GM19452 (cell line): ENCODE measurements around the gene POU5F1.
A peak's percentile ranks its signal among the peaks of the same experiment; 100 is the strongest.
"Not testable (repeated sequence)": the region's sequence is repeated elsewhere in the genome, so short reads cannot be mapped to it uniquely, and the experiment has no call there.

Experiments used
- ATAC-seq: cut with Tn5 transposase; IDR thresholded peaks from one replicate; pipeline ENCODE4 v1.9.1; 2021; ENCODE audit not compliant: unreplicated experiment

The POU5F1 gene

GRCh38 chr6:31169123-31169857 lies 1.2 kb downstream of the POU5F1 start:
- ATAC-seq, result no peak

GRCh38 chr6:31168606-31169005 lies 1.9 kb downstream of the POU5F1 start:
- ATAC-seq, result no peak

DNA sequence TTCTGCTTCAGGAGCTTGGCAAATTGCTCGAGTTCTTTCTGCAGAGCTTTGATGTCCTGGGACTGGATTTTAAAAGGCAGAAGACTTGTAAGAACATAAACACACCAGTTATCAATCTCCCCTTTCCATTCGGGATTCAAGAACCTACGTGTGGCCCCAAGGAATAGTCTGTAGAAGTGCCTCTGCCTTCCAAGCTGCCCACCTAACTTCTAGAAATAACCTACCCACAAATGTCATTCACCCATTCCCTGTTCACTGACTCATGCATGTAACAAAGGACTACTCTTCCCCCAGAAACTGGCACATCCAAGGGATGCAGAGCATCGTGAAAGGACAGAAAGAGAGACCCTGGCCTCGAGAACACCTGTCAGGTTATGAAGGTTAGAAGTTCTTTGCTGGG lies 4.5 kb downstream of the POU5F1 start:
- ATAC-seq, result no peak

GRCh38 chr6:31165064-31165832 lies 5.2 kb downstream of the POU5F1 start:
- ATAC-seq, result peak; percentile 80

- ATAC-seq, result not testable (repeated sequence)
Observed at GRCh38 chr6:31164475-31165063, 5.9 kb downstream of the POU5F1 start.

- no peak for ATAC-seq
Observed at GRCh38 chr6:31163922-31164321, 6.6 kb downstream of the POU5F1 start.

DNA sequence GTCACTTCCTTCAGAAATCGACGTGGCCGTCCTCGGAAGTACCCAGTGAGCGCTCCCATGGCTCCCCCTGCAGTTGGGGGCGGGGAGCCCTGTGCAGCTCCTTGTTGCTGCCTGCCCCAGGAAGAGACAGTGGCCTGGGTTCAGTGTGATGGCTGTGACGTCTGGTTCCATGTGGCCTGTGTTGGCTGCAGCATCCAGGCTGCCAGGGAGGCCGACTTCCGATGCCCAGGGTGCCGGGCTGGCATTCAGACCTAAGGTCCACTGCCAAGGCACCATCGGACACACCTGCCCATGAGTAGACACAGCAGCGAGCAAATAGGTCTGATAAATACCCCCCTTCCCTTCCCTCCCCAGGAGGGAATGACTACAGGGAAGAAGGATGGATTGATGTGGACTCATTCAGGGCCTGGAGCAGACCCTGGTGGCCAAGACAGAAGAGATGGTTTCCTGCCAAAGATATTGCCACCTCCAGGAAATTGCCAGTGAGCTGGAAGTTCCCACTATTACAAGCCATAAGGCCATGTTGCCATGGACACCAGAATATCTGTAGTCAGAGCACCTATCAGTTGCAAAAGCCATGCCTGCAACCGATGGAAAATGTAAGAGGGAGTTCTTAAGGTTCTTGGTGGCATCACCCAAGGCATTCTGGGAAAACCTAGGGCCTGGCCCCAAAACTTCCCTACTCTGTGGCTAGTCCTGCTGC lies 7.9 kb downstream of the POU5F1 start:
- no peak for ATAC-seq

GRCh38 chr6:31161216-31162126 lies 9.0 kb downstream of the POU5F1 start:
- ATAC-seq, result no peak

- no peak for ATAC-seq
Observed at GRCh38 chr6:31158863-31159855, 11.3 kb downstream of the POU5F1 start.

GRCh38 chr6:31158140-31158862 lies 12.2 kb downstream of the POU5F1 start, which contains the start of gene TCF19:
TCF19 (plus strand) TSS chr6:31158589; CDS start chr6:31159470, 881 bp downstream.
- peak; percentile 81 for ATAC-seq

- no peak for ATAC-seq
Observed at GRCh38 chr6:31157513-31158139, 12.9 kb downstream of the POU5F1 start, which contains the start of gene CCHCR1. CCHCR1 (minus strand) TSS chr6:31157802; CDS start chr6:31157600, 202 bp downstream.

DNA sequence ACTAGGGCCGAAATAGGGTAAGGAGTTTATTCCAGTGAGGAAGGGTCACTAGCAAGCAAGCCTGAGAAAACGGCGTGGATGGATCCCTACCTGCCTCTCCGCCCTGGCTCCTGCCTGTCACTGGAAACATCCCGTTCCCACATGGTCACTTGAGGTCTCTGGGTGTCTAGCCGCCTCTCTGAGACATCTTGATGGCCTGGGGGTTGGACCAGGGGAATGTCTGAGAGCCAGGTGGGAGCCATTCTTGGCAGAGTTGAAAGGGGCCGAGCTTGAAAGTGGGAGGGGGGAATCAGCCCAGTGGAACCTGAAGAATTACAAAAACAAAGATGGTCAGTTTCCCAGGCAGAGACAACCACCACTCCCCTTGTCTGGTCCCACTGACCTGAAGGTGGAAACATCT lies 13.8 kb downstream of the POU5F1 start:
- ATAC-seq, result no peak

DNA sequence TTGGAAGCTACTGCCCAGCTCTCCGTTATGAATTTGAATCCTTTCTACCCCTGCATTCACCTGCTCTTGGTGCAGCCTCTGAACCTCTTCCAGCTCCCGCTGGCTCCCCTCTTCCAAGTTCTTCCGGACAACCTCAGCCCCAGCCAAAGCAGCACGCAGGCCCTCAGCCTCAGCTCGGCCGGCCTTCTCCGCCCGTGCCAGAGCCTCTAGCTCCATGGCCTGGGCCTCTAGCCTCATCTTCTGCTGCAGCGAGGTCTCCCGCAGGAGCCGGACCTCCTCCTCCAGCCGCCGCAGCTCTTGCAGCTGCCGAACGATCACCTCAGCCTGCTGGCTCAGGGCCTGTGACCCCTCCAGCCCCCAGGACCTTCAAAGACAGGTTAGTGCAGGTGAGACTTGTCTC lies 16.0 kb downstream of the POU5F1 start:
- no peak for ATAC-seq

GRCh38 chr6:31152781-31153180 lies 17.7 kb downstream of the POU5F1 start:
- no peak for ATAC-seq

DNA sequence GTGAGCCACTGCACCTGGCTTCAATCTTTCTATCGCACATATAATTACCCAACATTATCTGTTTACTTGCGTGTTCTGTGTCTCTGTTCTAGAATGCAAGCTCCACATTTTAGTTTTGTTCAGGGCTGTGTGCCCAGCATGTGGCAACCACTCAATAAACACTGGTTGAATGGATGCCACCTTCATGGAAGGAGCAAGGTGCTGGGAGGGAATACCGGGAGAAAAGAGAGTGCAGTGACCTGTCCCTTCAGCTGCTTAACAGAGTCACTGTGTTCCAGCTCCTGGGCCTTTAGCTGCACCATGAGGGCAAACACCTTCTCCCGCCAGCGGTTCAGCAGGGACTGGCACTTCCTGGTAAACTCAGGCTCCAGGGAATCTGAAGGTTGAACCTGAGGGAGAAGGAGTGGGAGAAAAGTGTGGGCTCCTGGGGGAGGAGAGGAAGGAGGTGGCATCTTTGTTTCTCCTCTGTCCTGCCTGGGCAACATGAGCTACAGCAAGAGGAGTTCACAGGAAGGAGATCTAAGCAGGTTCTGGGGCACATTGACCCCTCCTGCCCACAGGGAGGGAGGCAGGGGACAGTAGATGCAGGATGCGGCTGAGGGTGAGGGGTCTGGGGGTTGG lies 20.5 kb downstream of the POU5F1 start:
- no peak for ATAC-seq

GRCh38 chr6:31145386-31145785 lies 25.1 kb downstream of the POU5F1 start:
- no peak for ATAC-seq

DNA sequence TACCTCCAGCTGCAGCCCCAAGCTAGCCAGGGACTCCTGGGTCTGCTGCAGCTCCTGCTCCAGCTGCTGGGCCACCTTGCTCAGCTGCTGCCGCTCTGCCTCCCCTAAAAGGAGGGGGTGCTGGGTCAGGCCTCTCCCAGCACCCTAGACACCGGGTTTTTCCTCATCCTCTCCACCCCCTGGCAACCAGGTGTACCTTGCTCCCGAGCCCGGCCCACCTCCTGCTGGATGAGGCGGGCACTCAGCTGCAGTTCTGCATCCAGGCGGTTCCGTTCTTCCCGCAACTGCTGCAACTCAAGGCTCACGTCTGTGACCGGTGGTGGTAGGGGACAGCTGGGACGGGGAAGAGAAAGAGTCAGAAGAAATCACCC lies 25.5 kb downstream of the POU5F1 start:
- no peak for ATAC-seq
